SK-N-SH (cell line): ENCODE measurements around the gene SLC2A10. TPM values are rescaled to one million over a fixed set of nuclear protein-coding genes. Genes with fewer than 3 reads are reported as not detected.

Source experiments
- CTCF ChIA-PET: fragments of 300-600, 350-600 bp; formaldehyde crosslinking; extraction: SDS; loops from one replicate; lab custom pipeline; 2021; lab: Yijun Ruan, JAX
- POLR2A ChIA-PET: fragments of 350-600 bp; sonication (Branson Sonifier 250); formaldehyde crosslinking; extraction: SDS; loops from one replicate; lab custom pipeline; 2020; ENCODE audit warnings: antibody characterized with exemption, inconsistent platforms; lab: Yijun Ruan, JAX
- DNase-seq: peaks from one replicate; pipeline ENCODE4 v3.0.0; 2012
- H2AFZ ChIP-seq: fragments of 200-600 bp; sonication (generic); 2 replicates; pipeline ENCODE4 v1.8.1; 2016; ENCODE audit warnings: antibody characterized with exemption, mild to moderate bottlenecking, low read depth
- H3F3A ChIP-seq: fragments of 200-600 bp; sonication (generic); replicated peaks from 2 replicates; pipeline ENCODE3; 2016; ENCODE audit warnings: antibody characterized with exemption, mild to moderate bottlenecking; ENCODE audit not compliant: insufficient read depth
- H3K27ac ChIP-seq, 2 experiments: fragments of 200-500 bp in 1 of 2; fragments of 200-600 bp in 1 of 2; sonication (Bioruptor generic) in 1 of 2; sonication (generic), shearing (Covaris generic) in 1 of 2; 2 replicates each; pipeline versions ENCODE4 v1.5.1 to v1.6.1; 2014 to 2016; ENCODE audit warnings: low read depth in 2 of 2, inconsistent platforms in 1 of 2, low read length in 1 of 2, mild to moderate bottlenecking in 1 of 2, mixed read lengths in 1 of 2
- H3K27me3 ChIP-seq: fragments of 200-600 bp; sonication (generic), shearing (Covaris generic); 2 replicates; pipeline ENCODE4 v1.6.1; 2016; ENCODE audit warnings: mixed run types; ENCODE audit not compliant: insufficient read depth
- H3K36me3 ChIP-seq, 2 experiments: fragments of 200-500 bp in 1 of 2; fragments of 200-600 bp in 1 of 2; sonication (Bioruptor generic) in 1 of 2; sonication (generic) in 1 of 2; replicated peaks in 1 of 2; 2 replicates each; pipeline versions ENCODE3 to v1.5.1; 2014 to 2016; ENCODE audit warnings: low read length in 1 of 2, mild to moderate bottlenecking in 1 of 2; ENCODE audit not compliant: insufficient read depth in 2 of 2, control insufficient read depth in 1 of 2
- H3K4me1 ChIP-seq, 2 experiments: fragments of 200-500 bp in 1 of 2; fragments of 200-600 bp in 1 of 2; sonication (Bioruptor generic) in 1 of 2; sonication (generic), shearing (Covaris generic) in 1 of 2; 2 replicates each; pipeline versions ENCODE4 v1.5.1 to v1.6.1; 2014 to 2016; ENCODE audit warnings: low read depth in 1 of 2, low read length in 1 of 2, mixed run types in 1 of 2; ENCODE audit not compliant: insufficient read depth in 2 of 2, control insufficient read depth in 1 of 2
- H3K4me2 ChIP-seq: fragments of 200-600 bp; sonication (generic), shearing (Covaris generic); 2 replicates; pipeline ENCODE4 v1.6.1; 2017; ENCODE audit warnings: mixed run types
- H3K4me3 ChIP-seq, 2 experiments: fragments of 200-500 bp in 1 of 2; fragments of 200-600 bp in 1 of 2; sonication (Bioruptor generic) in 1 of 2; sonication (generic), shearing (Covaris generic) in 1 of 2; 2 replicates each; pipeline versions ENCODE4 v1.5.1 to v1.8.1; 2014 to 2016; ENCODE audit warnings: low read depth in 2 of 2, inconsistent platforms in 1 of 2, low read length in 1 of 2, mild to moderate bottlenecking in 1 of 2, mixed read lengths in 1 of 2, moderate library complexity in 1 of 2
- H3K79me2 ChIP-seq: fragments of 200-600 bp; sonication (generic); 2 replicates; pipeline ENCODE4 v1.8.1; 2017; ENCODE audit warnings: mild to moderate bottlenecking; ENCODE audit not compliant: insufficient read depth
- H3K9ac ChIP-seq: fragments of 200-600 bp; sonication (generic); 2 replicates; pipeline ENCODE4 v1.6.1; 2017; ENCODE audit warnings: mixed run types
- H3K9me2 ChIP-seq: fragments of 200-600 bp; sonication (generic); 2 replicates; pipeline ENCODE4 v1.6.1; 2017; ENCODE audit warnings: mixed run types
- H3K9me3 ChIP-seq: fragments of 200-600 bp; sonication (generic); 2 replicates; pipeline ENCODE4 v1.6.1; 2017; ENCODE audit warnings: mixed run types, mild to moderate bottlenecking, moderate library complexity
- H4K20me1 ChIP-seq: fragments of 200-600 bp; sonication (generic); 2 replicates; pipeline ENCODE4 v1.6.1; 2017; ENCODE audit warnings: mild to moderate bottlenecking, mixed run types; ENCODE audit not compliant: insufficient read depth
- CHD2 ChIP-seq: fragments of 150-350 bp; IDR thresholded peaks from 2 replicates; pipeline ENCODE4 v1.6.1; 2018; ENCODE audit warnings: low read length; ENCODE audit not compliant: partially characterized antibody
- EP300 ChIP-seq, 2 experiments: IDR thresholded peaks; 2 replicates each; pipeline versions ENCODE4 v1.4.0 to v1.6.1; 2012; ENCODE audit warnings: borderline replicate concordance in 1 of 2, low read depth in 1 of 2, low read length in 1 of 2
- EZH2phosphoT487 ChIP-seq: fragments of 200-600 bp; sonication (generic); IDR thresholded peaks from 2 replicates; pipeline ENCODE4 v1.6.1; 2017; ENCODE audit warnings: low read depth, mixed run types, mild to moderate bottlenecking, antibody characterized with exemption, moderate library complexity, borderline replicate concordance
- FOSL2 ChIP-seq: IDR thresholded peaks from 2 replicates; pipeline ENCODE4 v1.4.0; 2012; ENCODE audit warnings: low read depth, mild to moderate bottlenecking, moderate library complexity, borderline replicate concordance
- FOXJ3 ChIP-seq: sonication (generic); formaldehyde crosslinking; IDR thresholded peaks from 2 replicates; pipeline ENCODE4 v1.5.1; 2020; ENCODE audit warnings: mild to moderate bottlenecking, missing genetic modification reagents
- GABPA ChIP-seq: IDR thresholded peaks from 2 replicates; pipeline ENCODE4 v1.4.0; 2012; ENCODE audit warnings: low read depth, mild to moderate bottlenecking
- GATA2 ChIP-seq: sonication (generic); formaldehyde crosslinking; IDR thresholded peaks from 2 replicates; pipeline ENCODE4 v1.5.0; 2020; ENCODE audit warnings: mild to moderate bottlenecking, missing genetic modification reagents
- NFIC ChIP-seq: IDR thresholded peaks from 2 replicates; pipeline ENCODE4 v1.4.0; 2012; ENCODE audit warnings: borderline replicate concordance
- POLR2AphosphoS5 ChIP-seq: IDR thresholded peaks from 2 replicates; pipeline ENCODE4 v1.6.1; 2012; ENCODE audit warnings: low read depth, low read length
- RAD21 ChIP-seq: IDR thresholded peaks from 2 replicates; pipeline ENCODE4 v1.6.1; 2012; ENCODE audit warnings: mild to moderate bottlenecking, low read length
- RCOR1 ChIP-seq: fragments of 150-350 bp; IDR thresholded peaks from 2 replicates; pipeline ENCODE4 v1.6.1; 2017; ENCODE audit warnings: antibody characterized with exemption, low read length
- REST ChIP-seq: IDR thresholded peaks from 2 replicates; pipeline ENCODE4 v1.6.1; 2012; ENCODE audit warnings: mild to moderate bottlenecking, low read depth, low read length, moderate library complexity
- RFX5 ChIP-seq: IDR thresholded peaks from 2 replicates; pipeline ENCODE4 v1.6.1; 2012; ENCODE audit warnings: mild to moderate bottlenecking, improper control_type of control experiment, low read length
- SIN3A ChIP-seq: IDR thresholded peaks from 2 replicates; pipeline ENCODE4 v1.6.1; 2012; ENCODE audit warnings: low read depth, mild to moderate bottlenecking, low read length, moderate library complexity, borderline replicate concordance
- TAF1 ChIP-seq: IDR thresholded peaks from 2 replicates; pipeline ENCODE4 v1.6.1; 2012; ENCODE audit warnings: low read depth, mild to moderate bottlenecking, low read length, moderate library complexity, borderline replicate concordance
- TCF12 ChIP-seq: IDR thresholded peaks from 2 replicates; pipeline ENCODE4 v1.4.0; 2012
- USF1 ChIP-seq: IDR thresholded peaks from 2 replicates; pipeline ENCODE4 v1.4.0; 2012; ENCODE audit warnings: low read depth, borderline replicate concordance
- USF2 ChIP-seq: fragments of 150-350 bp; IDR thresholded peaks from 2 replicates; pipeline ENCODE4 v1.6.1; 2017; ENCODE audit warnings: antibody characterized with exemption, low read length, low read depth, borderline replicate concordance
- YY1 ChIP-seq: IDR thresholded peaks from 2 replicates; pipeline ENCODE4 v1.4.0; 2012; ENCODE audit warnings: low read depth, mild to moderate bottlenecking
- ZBTB33 ChIP-seq: IDR thresholded peaks from 2 replicates; pipeline ENCODE4 v1.4.0; 2012; ENCODE audit warnings: low read depth, borderline replicate concordance
- WGBS: methylation state at CpG from one replicate; pipeline ENCODE4 v1.1.6; 2017; ENCODE audit warnings: low lambda C conversion rate; 5-methylcytosine and 5-hydroxymethylcytosine counted together
- polyA plus RNA-seq, 3 experiments: library from polyadenylated mRNA; depleted of rRNA; stranded (reverse); fragments of >200 nt; gene quantifications; 2 replicates each; pipeline ENCODE4 v1.2.3, GENCODE V29; 2012

SLC2A10 gene
- polyA plus RNA-seq, 1 of the 3 experiments (the other 2 are of a cell fraction), result 12.6 TPM

- 65% methylated on average over 4 of the region's 4 CpGs for WGBS
- Histone ChIP-seq H2AFZ (no peak overlapping the region), H3K4me3 (no peak overlapping the region), H3K4me2 (no peak overlapping the region), H3K9me2 (no peaks in the 10 kb centered on the region), H3F3A (peaks cover 4% of the 10 kb centered on the region), H3K9ac (no peak overlapping the region), H3K27ac (no peak overlapping the region), H3K27me3 (no peaks in the 10 kb centered on the region), H3K9me3 (no peaks in the 10 kb centered on the region), H4K20me1 (0 out of 2 replicates have a peak, but pooled peaks cover 3% of the 10 kb centered on the region), H3K79me2 (peaks cover 26% of the 10 kb centered on the region), H3K36me3 (peaks cover 6 to 7% of the 10 kb centered on the region in 2 experiments), H3K4me1 (peaks cover 4 to 12% of the 10 kb centered on the region in 2 experiments; a peak in 3 of 4 replicates)
- DNase-seq, result no peak
- ChIA-PET POLR2A (no interaction called here), CTCF (interaction anchor here (3.4 kb wide), 1 partner anchor 170 kb away, joined by 12 read pairs; no protein-coding TSS in a partner anchor)
- no peak for TF ChIP-seq POLR2AphosphoS5
- no peak for TF ChIP-seq TAF1
- no peak for TF ChIP-seq FOXJ3 (CRISPR knock-in tag)
- no peak for TF ChIP-seq USF2
- no peak for TF ChIP-seq NFIC
- TF ChIP-seq TCF12, result no peak
- no peak for TF ChIP-seq RAD21
- no peak for TF ChIP-seq EP300 (IDR thresholded peaks at IDR 0.05; ENCODE audit: borderline replicate concordance in 1 of 2, low read depth in 1 of 2, low read length in 1 of 2)
- TF ChIP-seq SIN3A, result no peak
- no peak for TF ChIP-seq GATA2
- TF ChIP-seq RCOR1, result no peak
- TF ChIP-seq ZBTB33, result no peak
- TF ChIP-seq USF1, result no peak
- TF ChIP-seq GABPA, result no peak
- no peak for TF ChIP-seq EZH2phosphoT487
- TF ChIP-seq FOSL2, result no peak
- no peak for TF ChIP-seq YY1
- no peak for TF ChIP-seq CHD2
- no peak for TF ChIP-seq RFX5
- TF ChIP-seq REST, result no peak
These were observed 18.3 kb upstream of the SLC2A10 start for GRCh38 chr20:46691196-46691595.
